ENCODE results near the gene SRPK2.
A peak's percentile ranks its signal among the peaks of the same experiment; 100 is the strongest.
"Not testable (repeated sequence)": the region's sequence is repeated elsewhere in the genome, so short reads cannot be mapped to it uniquely, and the experiment has no call there.

SRPK2 gene

GRCh38 chr7:105388356-105389087 lies at the start of gene SRPK2:
SRPK2 (minus strand) TSS chr7:105388921.
- intact Hi-C loops (cut with micrococcal nuclease), result loop anchor here (2.0 to 10.0 kb wide), 2 partner anchors 36 to 54 kb away; no protein-coding TSS in a partner anchor
- peaks cover 15% of the 10 kb centered on the region for H3K36me3 Mint-ChIP-seq (ENCODE audit: low read depth)
- H3K27me3 Mint-ChIP-seq, result peaks cover 4% of the 10 kb centered on the region
- H3K4me1 Mint-ChIP-seq (ENCODE audit: low read depth), result peaks cover 32% of the 10 kb centered on the region
- H3K4me3 Mint-ChIP-seq, result peak within 1 kb of the TSS; percentile 87
- peak within 1 kb of the TSS; percentile 79 for H3K27ac Mint-ChIP-seq
- no peaks in the 10 kb centered on the region for H3K9me3 Mint-ChIP-seq

- H3K4me3 Mint-ChIP-seq, result no peak overlapping the region
- no peak overlapping the region for H3K27ac Mint-ChIP-seq
- no peaks in the 10 kb centered on the region for H3K36me3 Mint-ChIP-seq (ENCODE audit: low read depth)
- H3K4me1 Mint-ChIP-seq (ENCODE audit: low read depth), result no peaks in the 10 kb centered on the region
- intact Hi-C loops (cut with micrococcal nuclease), result no loop called here
- H3K9me3 Mint-ChIP-seq, result peaks cover 6% of the 10 kb centered on the region
- no peaks in the 10 kb centered on the region for H3K27me3 Mint-ChIP-seq
Observed at GRCh38 chr7:105438254-105438653, 49.5 kb upstream of the SRPK2 start.

GRCh38 chr7:105437356-105437755 lies 48.6 kb upstream of the SRPK2 start:
- H3K27ac Mint-ChIP-seq; H3K4me3 Mint-ChIP-seq; H3K36me3 Mint-ChIP-seq (ENCODE audit: low read depth); intact Hi-C loops (cut with micrococcal nuclease); H3K4me1 Mint-ChIP-seq (ENCODE audit: low read depth); H3K27me3 Mint-ChIP-seq; H3K9me3 Mint-ChIP-seq: not testable (repeated sequence)

GRCh38 chr7:105429746-105430612 lies 41.3 kb upstream of the SRPK2 start:
- Mint-ChIP-seq H3K9me3 (no peaks in the 10 kb centered on the region), H3K36me3 (ENCODE audit: low read depth) (no peaks in the 10 kb centered on the region), H3K4me1 (ENCODE audit: low read depth) (no peaks in the 10 kb centered on the region), H3K27me3 (no peaks in the 10 kb centered on the region), H3K27ac (no peak overlapping the region), H3K4me3 (no peak overlapping the region)
- intact Hi-C loops (cut with micrococcal nuclease), result no loop called here

GRCh38 chr7:105426606-105427146 lies 38.0 kb upstream of the SRPK2 start:
- peaks cover 2% of the 10 kb centered on the region for H3K27me3 Mint-ChIP-seq
- no peaks in the 10 kb centered on the region for H3K9me3 Mint-ChIP-seq
- H3K27ac Mint-ChIP-seq, result no peak overlapping the region
- no peak overlapping the region for H3K4me3 Mint-ChIP-seq
- intact Hi-C loops (cut with micrococcal nuclease), result no loop called here
- no peaks in the 10 kb centered on the region for H3K4me1 Mint-ChIP-seq (ENCODE audit: low read depth)
- no peaks in the 10 kb centered on the region for H3K36me3 Mint-ChIP-seq (ENCODE audit: low read depth)

- intact Hi-C loops (cut with micrococcal nuclease), result no loop called here
- Mint-ChIP-seq H3K9me3 (no peaks in the 10 kb centered on the region), H3K36me3 (ENCODE audit: low read depth) (no peaks in the 10 kb centered on the region), H3K27ac (no peak overlapping the region), H3K27me3 (peaks cover 7% of the 10 kb centered on the region), H3K4me1 (ENCODE audit: low read depth) (no peaks in the 10 kb centered on the region), H3K4me3 (no peak overlapping the region)
Observed at GRCh38 chr7:105423987-105424386, 35.3 kb upstream of the SRPK2 start.

GRCh38 chr7:105413887-105414437 lies 25.2 kb upstream of the SRPK2 start:
- Mint-ChIP-seq H3K9me3 (no peaks in the 10 kb centered on the region), H3K27ac (no peak overlapping the region), H3K4me3 (no peak overlapping the region), H3K4me1 (ENCODE audit: low read depth) (no peaks in the 10 kb centered on the region), H3K27me3 (peaks cover 7% of the 10 kb centered on the region), H3K36me3 (ENCODE audit: low read depth) (no peaks in the 10 kb centered on the region)
- intact Hi-C loops (cut with micrococcal nuclease), result no loop called here

- H3K9me3 Mint-ChIP-seq; H3K36me3 Mint-ChIP-seq (ENCODE audit: low read depth); H3K4me1 Mint-ChIP-seq (ENCODE audit: low read depth); H3K4me3 Mint-ChIP-seq; intact Hi-C loops (cut with micrococcal nuclease); H3K27ac Mint-ChIP-seq; H3K27me3 Mint-ChIP-seq: not testable (repeated sequence)
Observed at GRCh38 chr7:105410774-105411173, 22.1 kb upstream of the SRPK2 start.

- H3K36me3 Mint-ChIP-seq (ENCODE audit: low read depth); H3K27ac Mint-ChIP-seq; H3K4me1 Mint-ChIP-seq (ENCODE audit: low read depth); H3K4me3 Mint-ChIP-seq; H3K27me3 Mint-ChIP-seq; intact Hi-C loops (cut with micrococcal nuclease); H3K9me3 Mint-ChIP-seq: not testable (repeated sequence)
Observed at GRCh38 chr7:105409775-105410174, 21.1 kb upstream of the SRPK2 start.

GRCh38 chr7:105408791-105409410 lies 20.2 kb upstream of the SRPK2 start:
- Mint-ChIP-seq H3K4me1 (ENCODE audit: low read depth) (no peaks in the 10 kb centered on the region), H3K9me3 (no peaks in the 10 kb centered on the region), H3K4me3 (no peak overlapping the region), H3K36me3 (ENCODE audit: low read depth) (no peaks in the 10 kb centered on the region), H3K27me3 (peaks cover 4% of the 10 kb centered on the region), H3K27ac (no peak overlapping the region)
- intact Hi-C loops (cut with micrococcal nuclease), result no loop called here

GRCh38 chr7:105403128-105403527 lies 14.4 kb upstream of the SRPK2 start:
- no peaks in the 10 kb centered on the region for H3K36me3 Mint-ChIP-seq (ENCODE audit: low read depth)
- intact Hi-C loops (cut with micrococcal nuclease), result no loop called here
- peaks cover 2% of the 10 kb centered on the region for H3K27me3 Mint-ChIP-seq

GRCh38 chr7:105402221-105403095 lies 13.7 kb upstream of the SRPK2 start:
- Mint-ChIP-seq H3K4me3 (no peak overlapping the region), H3K4me1 (ENCODE audit: low read depth) (peaks cover 11% of the 10 kb centered on the region), H3K9me3 (no peaks in the 10 kb centered on the region), H3K27ac (no peak overlapping the region), H3K36me3 (ENCODE audit: low read depth) (no peaks in the 10 kb centered on the region), H3K27me3 (no peaks in the 10 kb centered on the region)
- intact Hi-C loops (cut with micrococcal nuclease), result no loop called here

More at GRCh38 chr7:105403128-105403527, 14.4 kb upstream of the SRPK2 start:
- H3K27ac Mint-ChIP-seq, result no peak overlapping the region
- peaks cover 11% of the 10 kb centered on the region for H3K4me1 Mint-ChIP-seq (ENCODE audit: low read depth)
- H3K4me3 Mint-ChIP-seq, result no peak overlapping the region
- no peaks in the 10 kb centered on the region for H3K9me3 Mint-ChIP-seq
